A549 treated with RU486 at 1 μM for 4 hours (cell line): Measurements from ENCODE around the gene PHKG2. TPM values are rescaled to one million over a fixed set of nuclear protein-coding genes. Genes with fewer than 3 reads are reported as not detected.

Experiments used
- total RNA-seq: library from RNA; stranded (reverse); fragments of 200-300 nt; extraction: Qiagen RNA extraction; gene quantifications from 5 replicates; pipeline ENCODE4 v1.2.3, GENCODE V29; 2022; ENCODE audit warnings: low read depth

Gene PHKG2, protein sequence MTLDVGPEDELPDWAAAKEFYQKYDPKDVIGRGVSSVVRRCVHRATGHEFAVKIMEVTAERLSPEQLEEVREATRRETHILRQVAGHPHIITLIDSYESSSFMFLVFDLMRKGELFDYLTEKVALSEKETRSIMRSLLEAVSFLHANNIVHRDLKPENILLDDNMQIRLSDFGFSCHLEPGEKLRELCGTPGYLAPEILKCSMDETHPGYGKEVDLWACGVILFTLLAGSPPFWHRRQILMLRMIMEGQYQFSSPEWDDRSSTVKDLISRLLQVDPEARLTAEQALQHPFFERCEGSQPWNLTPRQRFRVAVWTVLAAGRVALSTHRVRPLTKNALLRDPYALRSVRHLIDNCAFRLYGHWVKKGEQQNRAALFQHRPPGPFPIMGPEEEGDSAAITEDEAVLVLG
- total RNA-seq: 16.5 to 27.8 TPM (median 22.1 TPM) in 5 replicates

GRCh38 chr16:30747799-30748633 is at the start of gene PHKG2:
Gene PHKG2 (plus strand): TSS chr16:30748425. CDS start chr16:30748821, 396 bp downstream.

DNA sequence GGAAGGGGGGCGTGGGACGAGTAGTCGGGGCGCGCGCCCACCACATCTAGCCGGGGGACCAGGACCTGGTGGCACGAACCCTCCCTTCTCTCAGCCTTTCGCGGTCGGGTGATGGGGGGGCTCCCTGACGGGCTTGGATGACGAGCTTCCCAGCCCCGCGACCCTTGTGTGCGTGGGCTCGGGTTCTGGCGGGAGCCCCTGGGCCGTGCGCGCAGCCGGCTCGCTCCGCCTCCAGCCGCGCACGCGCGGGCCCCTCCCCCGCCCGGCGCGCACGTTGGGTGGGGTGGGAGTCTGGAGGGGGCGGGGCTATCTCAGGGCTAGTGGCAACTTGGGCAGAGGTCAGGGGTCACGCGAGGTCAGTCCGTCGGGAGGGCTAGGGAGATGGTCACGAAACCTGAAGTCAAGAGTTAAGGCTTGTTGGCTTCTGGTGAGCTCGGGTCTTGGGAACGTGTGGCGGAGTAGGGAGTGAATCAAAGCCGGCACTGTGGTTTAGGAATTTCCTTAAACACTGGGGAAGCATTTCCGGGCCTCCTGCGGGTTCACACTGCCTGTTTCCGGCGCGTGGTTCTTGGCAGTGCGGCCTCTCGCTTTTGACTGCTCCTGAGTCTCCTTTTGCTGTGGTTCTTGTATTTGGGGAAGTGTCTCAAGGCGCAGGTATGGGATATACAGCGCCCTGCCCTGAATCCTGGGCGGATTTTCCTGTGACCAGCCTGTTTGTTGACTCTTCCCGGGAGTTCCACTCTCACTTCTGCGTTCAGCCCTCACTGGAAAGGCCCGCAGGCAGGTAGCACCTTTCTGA is 49.2 kb upstream of the PHKG2 start, which contains the start of gene SRCAP:
TSS of gene SRCAP (plus strand) at position 356 of the 799 bp plus-strand sequence. CDS start 1,654 bp downstream, outside the sequence.

GRCh38 chr16:30761928-30762902 is 14.0 kb downstream of the PHKG2 start, which contains the start of the genes CFAP119 and RNF40:
Gene CFAP119 (minus strand): TSS chr16:30762062. CDS start chr16:30761748, 314 bp downstream.
Gene RNF40 (plus strand): TSS chr16:30762322. CDS start chr16:30762546, 224 bp downstream.

GRCh38 chr16:30786936-30787612 is 38.8 kb downstream of the PHKG2 start, which contains the start of gene ZNF629:
Gene ZNF629 (minus strand): TSS chr16:30787205. CDS start chr16:30784482, 2,723 bp downstream.

Other genes with a start within 250 kb of the PHKG2 start
- gene ZNF768, start 221.9 kb upstream of the PHKG2 start, total RNA-seq: 35.1 to 46.6 TPM (median 45.4 TPM) in 5 replicates
- 2.5 to 4.4 TPM (median 4.0 TPM) in 5 replicates for gene ZNF747, start 213.6 kb upstream of the PHKG2 start, total RNA-seq
- gene ZNF764, start 190.1 kb upstream of the PHKG2 start, total RNA-seq: 4.3 to 6.6 TPM (median 5.5 TPM) in 5 replicates
- 5.2 to 7.9 TPM (median 7.3 TPM) in 5 replicates for gene ZNF688, start 176.7 kb upstream of the PHKG2 start, total RNA-seq
- not detected in 5 replicates for gene ZNF785, start 162.7 kb upstream of the PHKG2 start, total RNA-seq
- 7.6 to 9.1 TPM (median 8.3 TPM) in 5 replicates for gene ZNF689, start 138.0 kb upstream of the PHKG2 start, total RNA-seq
- gene PRR14, start 97.5 kb upstream of the PHKG2 start, total RNA-seq: 18.1 to 25.2 TPM (median 24.3 TPM) in 5 replicates
- 29.2 to 47.0 TPM (median 41.2 TPM) in 5 replicates for gene FBRS, start 90.0 kb upstream of the PHKG2 start, total RNA-seq
- 9.9 to 28.4 TPM (median 21.7 TPM) in 5 replicates for gene SRCAP, start 49.3 kb upstream of the PHKG2 start, total RNA-seq
- 6.2 to 9.6 TPM (median 6.7 TPM) in 5 replicates for gene CFAP119, start 13.6 kb downstream of the PHKG2 start, total RNA-seq
- 67.9 to 91.6 TPM (median 78.8 TPM) in 5 replicates for gene RNF40, start 13.9 kb downstream of the PHKG2 start, total RNA-seq
- 15.7 to 19.3 TPM (median 17.4 TPM) in 5 replicates for gene ZNF629, start 38.8 kb downstream of the PHKG2 start, total RNA-seq
- gene BCL7C, start 145.7 kb downstream of the PHKG2 start, total RNA-seq: 26.5 to 41.9 TPM (median 38.4 TPM) in 5 replicates
- gene CTF1, start 148.2 kb downstream of the PHKG2 start, total RNA-seq: 0.08 to 0.23 TPM (median 0.16 TPM) in 4 of 5 replicates, not detected in the other
- 11.6 to 23.8 TPM (median 19.2 TPM) in 5 replicates for gene FBXL19, start 175.1 kb downstream of the PHKG2 start, total RNA-seq
- 9.1 to 16.9 TPM (median 13.9 TPM) in 5 replicates for gene ORAI3, start 200.6 kb downstream of the PHKG2 start, total RNA-seq
- gene SETD1A, start 209.3 kb downstream of the PHKG2 start, total RNA-seq: 16.7 to 23.8 TPM (median 21.6 TPM) in 5 replicates
- 11.4 to 17.0 TPM (median 13.8 TPM) in 5 replicates for gene HSD3B7, start 236.8 kb downstream of the PHKG2 start, total RNA-seq